Endothelial cell of umbilical vein (primary cell): ENCODE measurements around the gene TSC22D1. TPM values are rescaled to one million over a fixed set of nuclear protein-coding genes. Genes with fewer than 3 reads are reported as not detected.
A peak's percentile ranks its signal among the peaks of the same experiment; 100 is the strongest.

Experiments used
- BruUV-seq: library from RNA; stranded (reverse); fragments of 400-500 nt; replicated peaks from 2 replicates; lab custom pipeline; 2021; lab: Mats Ljungman, UMichigan
- CTCF ChIA-PET: fragments of 300-600, 350-600 bp; sonication (Branson Sonifier 250); formaldehyde crosslinking; loops from one replicate; lab custom pipeline; 2021; ENCODE audit warnings: antibody characterized with exemption, inconsistent platforms; lab: Charles Lee
- POLR2A ChIA-PET: fragments of 300-600, 350-600 bp; sonication (Branson Sonifier 250); formaldehyde crosslinking; loops from one replicate; lab custom pipeline; 2021; ENCODE audit warnings: antibody characterized with exemption, inconsistent platforms; lab: Charles Lee
- DNase-seq: peaks from one replicate; pipeline ENCODE4 v3.0.0-alpha.2; 2011; ENCODE audit warnings: low read depth, low spot score
- FAIRE-seq: peaks from 2 replicates; lab custom pipeline; 2011; peaks lifted over from hg19 to GRCh38; lab: Jason Lieb, UNC
- H2AFZ ChIP-seq: 2 replicates; pipeline ENCODE4 v1.6.0; 2012; ENCODE audit warnings: low read depth, low read length, control low read depth, inconsistent platforms
- H3K27ac ChIP-seq: 2 replicates; pipeline ENCODE4 v1.5.1; 2011; ENCODE audit warnings: low read depth, mild to moderate bottlenecking, control low read depth, low read length, moderate library complexity; ENCODE audit not compliant: insufficient read depth
- H3K27me3 ChIP-seq, 2 experiments: 2 replicates each; pipeline versions ENCODE4 v1.6.0 to v1.6.1; 2011; ENCODE audit warnings: low read length in 2 of 2, mixed read lengths in 1 of 2; ENCODE audit not compliant: control insufficient read depth in 2 of 2, insufficient read depth in 2 of 2
- H3K36me3 ChIP-seq, 2 experiments: 2 replicates in 1 of 2; 3 replicates in 1 of 2; pipeline ENCODE4 v1.5.1; 2011; ENCODE audit warnings: low read length in 2 of 2, mild to moderate bottlenecking in 1 of 2, moderate library complexity in 1 of 2; ENCODE audit not compliant: control insufficient read depth in 2 of 2, insufficient read depth in 2 of 2; ENCODE audit errors: extremely low read depth in 1 of 2
- H3K4me1 ChIP-seq: 3 replicates; pipeline ENCODE4 v1.5.1; 2011; ENCODE audit warnings: mild to moderate bottlenecking, low read length; ENCODE audit not compliant: control insufficient read depth, insufficient read depth; ENCODE audit errors: extremely low read depth
- H3K4me2 ChIP-seq: 2 replicates; pipeline ENCODE4 v1.6.1; 2011; ENCODE audit warnings: low read length, control low read depth, mixed read lengths; ENCODE audit not compliant: insufficient read depth
- H3K4me3 ChIP-seq, 3 experiments: fragments of 200-600 bp in 1 of 3; sonication (generic), shearing (Covaris generic) in 1 of 3; replicated peaks in 1 of 3; 2 replicates each; pipeline ENCODE4 v1.5.1; 2011 to 2016; ENCODE audit warnings: control low read depth in 3 of 3, low read length in 3 of 3, mild to moderate bottlenecking in 2 of 3, inconsistent platforms in 1 of 3, low read depth in 1 of 3, moderate library complexity in 1 of 3; ENCODE audit not compliant: insufficient read depth in 1 of 3
- H3K79me2 ChIP-seq: 2 replicates; pipeline ENCODE4 v1.6.0; 2012; ENCODE audit warnings: low read length, inconsistent platforms; ENCODE audit not compliant: control insufficient read depth, insufficient read depth
- H3K9ac ChIP-seq: replicated peaks from 2 replicates; pipeline ENCODE3; 2011; ENCODE audit warnings: low read length, control low read depth; ENCODE audit not compliant: insufficient read depth; ENCODE audit errors: extremely low read depth
- H3K9me1 ChIP-seq: replicated peaks from 3 replicates; pipeline ENCODE4 v1.6.0; 2011; ENCODE audit warnings: mild to moderate bottlenecking, low read length; ENCODE audit not compliant: control insufficient read depth, insufficient read depth; ENCODE audit errors: extremely low read depth
- H3K9me3 ChIP-seq: replicated peaks from 2 replicates; pipeline ENCODE4 v1.5.1; 2012; ENCODE audit warnings: low read length, inconsistent platforms; ENCODE audit not compliant: control insufficient read depth, insufficient read depth
- H4K20me1 ChIP-seq: replicated peaks from 2 replicates; pipeline ENCODE3; 2011; ENCODE audit warnings: mild to moderate bottlenecking, low read length; ENCODE audit not compliant: control insufficient read depth, insufficient read depth; ENCODE audit errors: extremely low read depth
- CTCF ChIP-seq, 2 donors: IDR thresholded peaks; 1 replicate in 1 of 2; 2 replicates in 1 of 2; pipeline ENCODE4 v1.5.1; 2011; ENCODE audit warnings: low read length in 2 of 2, mild to moderate bottlenecking in 2 of 2, moderate library complexity in 2 of 2, control low read depth in 1 of 2, inconsistent platforms in 1 of 2, low read depth in 1 of 2; ENCODE audit not compliant: insufficient read depth in 1 of 2; ENCODE audit errors: extremely low read depth in 1 of 2
- EZH2 ChIP-seq: IDR thresholded peaks from 2 replicates; pipeline ENCODE4 v1.6.1; 2012; ENCODE audit warnings: borderline replicate concordance, low read depth, mild to moderate bottlenecking, moderate library complexity, low read length, inconsistent platforms; ENCODE audit not compliant: severe bottlenecking
- FOS ChIP-seq: IDR thresholded peaks from 2 replicates; pipeline ENCODE4 v1.6.1; 2011; ENCODE audit warnings: mild to moderate bottlenecking, low read length, moderate library complexity, borderline replicate concordance; ENCODE audit not compliant: insufficient read depth
- GATA2 ChIP-seq: IDR thresholded peaks from 2 replicates; pipeline ENCODE4 v1.7.0; 2011; ENCODE audit warnings: low read depth, mild to moderate bottlenecking, moderate library complexity, mixed read lengths, low read length; ENCODE audit not compliant: insufficient read length, insufficient read depth
- JUN ChIP-seq: IDR thresholded peaks from 2 replicates; pipeline ENCODE4 v1.6.1; 2011; ENCODE audit warnings: borderline replicate concordance, low read depth; ENCODE audit not compliant: insufficient read length, insufficient read depth
- MAX ChIP-seq: IDR thresholded peaks from 2 replicates; pipeline ENCODE4 v1.6.1; 2011; ENCODE audit not compliant: insufficient read depth, insufficient read length
- MYC ChIP-seq: IDR thresholded peaks from one replicate; pipeline ENCODE4 v1.6.1; 2011; ENCODE audit warnings: mild to moderate bottlenecking, low read depth, low read length
- POLR2A ChIP-seq: IDR thresholded peaks from 2 replicates; pipeline ENCODE4 v1.6.1; 2012; ENCODE audit warnings: low read depth, mild to moderate bottlenecking, control low read depth, low read length
- POLR2AphosphoS5 ChIP-seq: IDR thresholded peaks from 2 replicates; pipeline ENCODE4 v1.6.1; 2012; ENCODE audit warnings: low read depth, mild to moderate bottlenecking, control low read depth, low read length, moderate library complexity; ENCODE audit not compliant: insufficient read depth
- dilution Hi-C: fragments of 300-500 bp; cut with MboI; formaldehyde crosslinking; loops from one replicate; pipeline ENCODE4 v1.15.0; 2019; ENCODE audit warnings: low sequenced_read_pairs; ENCODE audit not compliant: extremely low pct_ligation_motif_present
- intact Hi-C: fragments of 100-400 bp; cut with micrococcal nuclease; formaldehyde crosslinking; loops from one replicate; pipeline ENCODE4 v1.10.0; 2022
- polyA plus RNA-seq, 4 experiments: library from polyadenylated mRNA; depleted of rRNA in 3 of 4; stranded (reverse) in 3 of 4; unstranded in 1 of 4; fragments of >200 nt; gene quantifications; 2 replicates each; pipeline versions ENCODE4 v1.2.1 to v1.2.3, GENCODE V29; 2011 to 2012; ENCODE audit warnings: missing spikeins in 1 of 4
- total RNA-seq: library from RNA; stranded (reverse); gene quantifications from 2 replicates; pipeline ENCODE4 v1.2.3, GENCODE V29; 2021

Gene TSC22D1
- total and polyA plus RNA-seq, 2 donors (not counting 3 experiments of a cell fraction or from before 2014, with no cell fraction given) = 47.7 to 51.8 TPM

- no peak for FAIRE-seq
- BruUV-seq = no TSS peak
Measured at GRCh38 chr13:44406617-44407016, 169.5 kb downstream of the TSC22D1 start.

More at GRCh38 chr13:44406617-44407016, 169.5 kb downstream of the TSC22D1 start:
- dilution Hi-C loops (no loop called here), intact Hi-C loops (no loop called here)
- ChIA-PET CTCF (interaction anchor here (0.9 to 1.3 kb wide), 2 partner anchors 30 to 216 kb away, joined by 3 to 4 read pairs; no protein-coding TSS in a partner anchor), POLR2A (no interaction called here)
- Histone ChIP-seq H2AFZ (no peak overlapping the region), H3K9me1 (no peaks in the 10 kb centered on the region), H3K27ac (no peak overlapping the region), H3K4me2 (no peak overlapping the region), H3K27me3 (peaks cover 0 to 2% of the 10 kb centered on the region in 2 experiments), H3K4me3 (no peak overlapping the region), H4K20me1 (no peaks in the 10 kb centered on the region), H3K79me2 (no peaks in the 10 kb centered on the region), H3K36me3 (no peaks in the 10 kb centered on the region), H3K9me3 (no peaks in the 10 kb centered on the region), H3K9ac (no peak overlapping the region), H3K4me1 (peaks cover 4% of the 10 kb centered on the region)
- DNase-seq = peak; percentile 21
- TF ChIP-seq CTCF (IDR thresholded peaks at IDR 0.05; ENCODE audit: extremely low read depth in 1 of 2, insufficient read depth in 1 of 2, low read depth in 1 of 2, low read length in 2 of 2) (no peak), EZH2 (no peak), MYC (no peak), MAX (no peak), FOS (no peak), POLR2A (no peak), JUN (no peak), GATA2 (no peak), POLR2AphosphoS5 (no peak)
